NCI-H1105 (cell line): Measurements from ENCODE around the gene UBE2H.

Source experiments
- DNase-seq: peaks from one replicate; lab custom pipeline; 2025; lab: John Stamatoyannopoulos, UW

Gene UBE2H

GRCh38 chr7:129785685-129786514, 166.9 kb downstream of the UBE2H start:
- DNase-seq, result no peak

GRCh38 chr7:129784783-129785684, 167.7 kb downstream of the UBE2H start:
- DNase-seq, result no peak

- DNase-seq, result no peak
Observed at GRCh38 chr7:129784437-129784782, 168.3 kb downstream of the UBE2H start.

GRCh38 chr7:129783584-129783919, 169.2 kb downstream of the UBE2H start:
- no peak for DNase-seq

GRCh38 chr7:129782818-129783583, 169.8 kb downstream of the UBE2H start:
- no peak for DNase-seq

GRCh38 chr7:129781928-129782817, 170.6 kb downstream of the UBE2H start:
- DNase-seq, result no peak

GRCh38 chr7:129780974-129781927, 171.5 kb downstream of the UBE2H start:
- no peak for DNase-seq
